Endothelial cell of umbilical vein (primary cell): ENCODE measurements around the gene ATP2C2. TPM values are rescaled to one million over a fixed set of nuclear protein-coding genes. Genes with fewer than 3 reads are reported as not detected.

Source experiments
- BruUV-seq: library from RNA; stranded (reverse); fragments of 400-500 nt; replicated peaks from 2 replicates; lab custom pipeline; 2021; lab: Mats Ljungman, UMichigan
- CTCF ChIA-PET: fragments of 300-600, 350-600 bp; sonication (Branson Sonifier 250); formaldehyde crosslinking; loops from one replicate; lab custom pipeline; 2021; ENCODE audit warnings: antibody characterized with exemption, inconsistent platforms; lab: Charles Lee
- POLR2A ChIA-PET: fragments of 300-600, 350-600 bp; sonication (Branson Sonifier 250); formaldehyde crosslinking; loops from one replicate; lab custom pipeline; 2021; ENCODE audit warnings: antibody characterized with exemption, inconsistent platforms; lab: Charles Lee
- DNase-seq: peaks from one replicate; pipeline ENCODE4 v3.0.0-alpha.2; 2011; ENCODE audit warnings: low read depth, low spot score
- FAIRE-seq: peaks from 2 replicates; lab custom pipeline; 2011; peaks lifted over from hg19 to GRCh38; lab: Jason Lieb, UNC
- H2AFZ ChIP-seq: 2 replicates; pipeline ENCODE4 v1.6.0; 2012; ENCODE audit warnings: low read depth, low read length, control low read depth, inconsistent platforms
- H3K27ac ChIP-seq: 2 replicates; pipeline ENCODE4 v1.5.1; 2011; ENCODE audit warnings: low read depth, mild to moderate bottlenecking, control low read depth, low read length, moderate library complexity; ENCODE audit not compliant: insufficient read depth
- H3K27me3 ChIP-seq, 2 experiments: 2 replicates each; pipeline versions ENCODE4 v1.6.0 to v1.6.1; 2011; ENCODE audit warnings: low read length in 2 of 2, mixed read lengths in 1 of 2; ENCODE audit not compliant: control insufficient read depth in 2 of 2, insufficient read depth in 2 of 2
- H3K36me3 ChIP-seq, 2 experiments: 2 replicates in 1 of 2; 3 replicates in 1 of 2; pipeline ENCODE4 v1.5.1; 2011; ENCODE audit warnings: low read length in 2 of 2, mild to moderate bottlenecking in 1 of 2, moderate library complexity in 1 of 2; ENCODE audit not compliant: control insufficient read depth in 2 of 2, insufficient read depth in 2 of 2; ENCODE audit errors: extremely low read depth in 1 of 2
- H3K4me1 ChIP-seq: 3 replicates; pipeline ENCODE4 v1.5.1; 2011; ENCODE audit warnings: mild to moderate bottlenecking, low read length; ENCODE audit not compliant: control insufficient read depth, insufficient read depth; ENCODE audit errors: extremely low read depth
- H3K4me2 ChIP-seq: 2 replicates; pipeline ENCODE4 v1.6.1; 2011; ENCODE audit warnings: low read length, control low read depth, mixed read lengths; ENCODE audit not compliant: insufficient read depth
- H3K4me3 ChIP-seq, 3 experiments: fragments of 200-600 bp in 1 of 3; sonication (generic), shearing (Covaris generic) in 1 of 3; replicated peaks in 1 of 3; 2 replicates each; pipeline ENCODE4 v1.5.1; 2011 to 2016; ENCODE audit warnings: control low read depth in 3 of 3, low read length in 3 of 3, mild to moderate bottlenecking in 2 of 3, inconsistent platforms in 1 of 3, low read depth in 1 of 3, moderate library complexity in 1 of 3; ENCODE audit not compliant: insufficient read depth in 1 of 3
- H3K79me2 ChIP-seq: 2 replicates; pipeline ENCODE4 v1.6.0; 2012; ENCODE audit warnings: low read length, inconsistent platforms; ENCODE audit not compliant: control insufficient read depth, insufficient read depth
- H3K9ac ChIP-seq: replicated peaks from 2 replicates; pipeline ENCODE3; 2011; ENCODE audit warnings: low read length, control low read depth; ENCODE audit not compliant: insufficient read depth; ENCODE audit errors: extremely low read depth
- H3K9me1 ChIP-seq: replicated peaks from 3 replicates; pipeline ENCODE4 v1.6.0; 2011; ENCODE audit warnings: mild to moderate bottlenecking, low read length; ENCODE audit not compliant: control insufficient read depth, insufficient read depth; ENCODE audit errors: extremely low read depth
- H3K9me3 ChIP-seq: replicated peaks from 2 replicates; pipeline ENCODE4 v1.5.1; 2012; ENCODE audit warnings: low read length, inconsistent platforms; ENCODE audit not compliant: control insufficient read depth, insufficient read depth
- H4K20me1 ChIP-seq: replicated peaks from 2 replicates; pipeline ENCODE3; 2011; ENCODE audit warnings: mild to moderate bottlenecking, low read length; ENCODE audit not compliant: control insufficient read depth, insufficient read depth; ENCODE audit errors: extremely low read depth
- CTCF ChIP-seq, 2 donors: IDR thresholded peaks; 1 replicate in 1 of 2; 2 replicates in 1 of 2; pipeline ENCODE4 v1.5.1; 2011; ENCODE audit warnings: low read length in 2 of 2, mild to moderate bottlenecking in 2 of 2, moderate library complexity in 2 of 2, control low read depth in 1 of 2, inconsistent platforms in 1 of 2, low read depth in 1 of 2; ENCODE audit not compliant: insufficient read depth in 1 of 2; ENCODE audit errors: extremely low read depth in 1 of 2
- EZH2 ChIP-seq: IDR thresholded peaks from 2 replicates; pipeline ENCODE4 v1.6.1; 2012; ENCODE audit warnings: borderline replicate concordance, low read depth, mild to moderate bottlenecking, moderate library complexity, low read length, inconsistent platforms; ENCODE audit not compliant: severe bottlenecking
- FOS ChIP-seq: IDR thresholded peaks from 2 replicates; pipeline ENCODE4 v1.6.1; 2011; ENCODE audit warnings: mild to moderate bottlenecking, low read length, moderate library complexity, borderline replicate concordance; ENCODE audit not compliant: insufficient read depth
- GATA2 ChIP-seq: IDR thresholded peaks from 2 replicates; pipeline ENCODE4 v1.7.0; 2011; ENCODE audit warnings: low read depth, mild to moderate bottlenecking, moderate library complexity, mixed read lengths, low read length; ENCODE audit not compliant: insufficient read length, insufficient read depth
- JUN ChIP-seq: IDR thresholded peaks from 2 replicates; pipeline ENCODE4 v1.6.1; 2011; ENCODE audit warnings: borderline replicate concordance, low read depth; ENCODE audit not compliant: insufficient read length, insufficient read depth
- MAX ChIP-seq: IDR thresholded peaks from 2 replicates; pipeline ENCODE4 v1.6.1; 2011; ENCODE audit not compliant: insufficient read depth, insufficient read length
- MYC ChIP-seq: IDR thresholded peaks from one replicate; pipeline ENCODE4 v1.6.1; 2011; ENCODE audit warnings: mild to moderate bottlenecking, low read depth, low read length
- POLR2A ChIP-seq: IDR thresholded peaks from 2 replicates; pipeline ENCODE4 v1.6.1; 2012; ENCODE audit warnings: low read depth, mild to moderate bottlenecking, control low read depth, low read length
- POLR2AphosphoS5 ChIP-seq: IDR thresholded peaks from 2 replicates; pipeline ENCODE4 v1.6.1; 2012; ENCODE audit warnings: low read depth, mild to moderate bottlenecking, control low read depth, low read length, moderate library complexity; ENCODE audit not compliant: insufficient read depth
- dilution Hi-C: fragments of 300-500 bp; cut with MboI; formaldehyde crosslinking; loops from one replicate; pipeline ENCODE4 v1.15.0; 2019; ENCODE audit warnings: low sequenced_read_pairs; ENCODE audit not compliant: extremely low pct_ligation_motif_present
- intact Hi-C: fragments of 100-400 bp; cut with micrococcal nuclease; formaldehyde crosslinking; loops from one replicate; pipeline ENCODE4 v1.10.0; 2022
- polyA plus RNA-seq, 4 experiments: library from polyadenylated mRNA; depleted of rRNA in 3 of 4; stranded (reverse) in 3 of 4; unstranded in 1 of 4; fragments of >200 nt; gene quantifications; 2 replicates each; pipeline versions ENCODE4 v1.2.1 to v1.2.3, GENCODE V29; 2011 to 2012; ENCODE audit warnings: missing spikeins in 1 of 4
- total RNA-seq: library from RNA; stranded (reverse); gene quantifications from 2 replicates; pipeline ENCODE4 v1.2.3, GENCODE V29; 2021

Gene ATP2C2
- total and polyA plus RNA-seq, 2 donors (not counting 3 experiments of a cell fraction or from before 2014, with no cell fraction given), result not detected

- H3K79me2 ChIP-seq, result no peaks in the 10 kb centered on the region
- H3K4me3 ChIP-seq, result no peak overlapping the region
- TF ChIP-seq CTCF (IDR thresholded peaks at IDR 0.05; ENCODE audit: extremely low read depth in 1 of 2, insufficient read depth in 1 of 2, low read depth in 1 of 2, low read length in 2 of 2) (no peak), POLR2AphosphoS5 (no peak), FOS (no peak), POLR2A (no peak), MYC (no peak), GATA2 (no peak), JUN (no peak), EZH2 (no peak), MAX (no peak)
- no peak overlapping the region for H2AFZ ChIP-seq
- no peak for FAIRE-seq
- POLR2A ChIA-PET, result no interaction called here
- H3K9me3 ChIP-seq, result no peaks in the 10 kb centered on the region
- dilution Hi-C loops (no loop called here), intact Hi-C loops (no loop called here)
- no peak overlapping the region for H3K9ac ChIP-seq
- H3K4me2 ChIP-seq, result no peak overlapping the region
- H3K27ac ChIP-seq, result no peak overlapping the region
- H3K27me3 ChIP-seq, result peaks cover 33 to 36% of the 10 kb centered on the region in 2 experiments
- no peak for DNase-seq
- no peaks in the 10 kb centered on the region for H4K20me1 ChIP-seq
- CTCF ChIA-PET, result no interaction called here
- no peaks in the 10 kb centered on the region for H3K9me1 ChIP-seq
- BruUV-seq, result no TSS peak
- no peaks in the 10 kb centered on the region for H3K36me3 ChIP-seq
- H3K4me1 ChIP-seq, result no peaks in the 10 kb centered on the region
Observed at GRCh38 chr16:84369938-84370627, 1.7 kb downstream of the ATP2C2 start.
